ENCODE results near the gene CST9.

CST9 gene

DNA sequence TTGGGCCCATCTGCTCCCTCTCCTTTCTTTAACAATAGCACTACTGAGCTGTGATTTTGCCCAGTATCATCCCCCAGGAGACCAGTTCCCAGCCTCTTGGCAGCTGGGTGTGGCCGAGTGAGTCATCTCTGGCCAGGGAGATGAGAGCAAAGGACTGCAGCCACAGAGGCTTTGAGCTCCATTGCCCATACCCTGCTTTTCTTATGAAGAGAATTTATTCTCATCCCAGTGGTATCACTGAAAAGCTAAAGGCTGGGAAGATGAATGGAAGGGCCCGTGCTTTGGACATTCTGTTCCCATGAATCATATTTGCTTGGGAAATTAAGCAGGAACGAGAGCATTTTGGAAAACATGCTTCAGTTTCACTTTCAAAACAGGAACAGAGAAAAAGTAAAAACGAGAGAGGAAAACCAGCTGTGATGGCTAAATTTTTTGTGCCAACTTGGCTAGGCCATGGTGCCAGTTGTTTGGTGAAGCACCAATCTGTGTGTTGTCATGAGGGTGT lies 17.2 kb upstream of the CST9 start:
- TF ChIP-seq GATA2 (IDR thresholded peaks at IDR 0.05; ENCODE audit: low read depth, low read length) (no peak), GATA3 (IDR thresholded peaks at IDR 0.05; ENCODE audit: low read depth, low read length) (no peak)

DNA sequence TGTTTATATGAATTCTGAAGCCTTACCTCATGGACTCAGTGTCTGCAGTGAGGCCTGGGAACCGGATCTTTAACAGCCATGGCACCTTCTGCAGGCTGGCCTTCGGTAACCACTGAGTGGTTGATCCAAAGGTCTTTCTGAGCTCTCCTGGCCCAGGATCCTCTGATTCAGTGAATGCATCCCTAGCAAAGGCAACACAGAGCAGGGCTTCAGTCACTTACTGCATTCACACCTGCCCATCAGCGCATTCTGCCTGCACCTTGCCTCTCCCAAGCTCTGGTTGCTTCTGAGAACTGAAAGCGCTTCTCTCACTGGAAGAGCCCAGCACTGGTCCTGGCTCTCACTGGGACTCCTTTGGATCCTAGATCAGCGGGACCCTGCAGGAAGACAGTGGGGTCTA lies 8.4 kb upstream of the CST9 start:
- TF ChIP-seq GATA3 (IDR thresholded peaks at IDR 0.05; ENCODE audit: low read depth, low read length): no peak
- TF ChIP-seq GATA2 (IDR thresholded peaks at IDR 0.05; ENCODE audit: low read depth, low read length): no peak

DNA sequence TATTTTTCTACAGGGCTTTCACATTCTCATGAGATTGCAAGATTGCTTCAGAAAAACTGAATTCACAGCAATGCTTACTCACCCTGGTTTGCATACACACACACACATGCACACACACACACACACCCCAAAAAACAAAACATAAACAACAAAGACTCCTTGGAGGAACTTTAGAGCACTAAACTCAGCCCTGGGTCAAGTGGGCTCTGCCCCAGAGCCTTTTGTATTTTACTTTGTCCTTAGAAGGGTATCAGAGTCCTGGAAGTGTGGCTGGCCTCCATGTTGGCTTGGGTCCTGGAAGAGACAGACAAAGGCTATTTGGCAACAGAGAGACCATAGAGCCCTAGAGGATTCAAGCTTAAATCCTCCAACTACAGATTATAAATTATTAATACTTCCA lies 8.0 kb upstream of the CST9 start:
- no peak for TF ChIP-seq GATA3 (IDR thresholded peaks at IDR 0.05; ENCODE audit: low read depth, low read length)
- TF ChIP-seq GATA2 (IDR thresholded peaks at IDR 0.05; ENCODE audit: low read depth, low read length): no peak

DNA sequence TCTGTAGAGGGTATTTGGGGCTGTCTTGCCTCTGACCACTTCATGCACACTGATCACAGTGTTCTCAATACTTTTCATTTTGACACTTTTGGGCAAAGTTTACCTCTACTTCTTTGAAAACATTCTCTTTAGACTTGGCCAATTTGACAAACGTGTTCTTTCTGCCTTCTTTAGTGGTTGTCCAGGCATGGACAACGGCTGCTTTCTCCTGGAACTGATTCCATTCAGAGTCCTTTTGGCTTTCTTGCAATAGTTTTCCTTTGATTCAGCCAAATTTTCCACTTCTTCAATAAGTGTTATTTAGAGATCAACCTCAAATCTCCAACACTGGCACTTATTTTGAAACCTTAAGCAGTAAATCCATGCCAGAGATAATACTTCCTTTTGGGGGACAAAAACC lies 6.7 kb upstream of the CST9 start:
- TF ChIP-seq GATA3 (IDR thresholded peaks at IDR 0.05; ENCODE audit: low read depth, low read length) (no peak), GATA2 (IDR thresholded peaks at IDR 0.05; ENCODE audit: low read depth, low read length) (no peak)

DNA sequence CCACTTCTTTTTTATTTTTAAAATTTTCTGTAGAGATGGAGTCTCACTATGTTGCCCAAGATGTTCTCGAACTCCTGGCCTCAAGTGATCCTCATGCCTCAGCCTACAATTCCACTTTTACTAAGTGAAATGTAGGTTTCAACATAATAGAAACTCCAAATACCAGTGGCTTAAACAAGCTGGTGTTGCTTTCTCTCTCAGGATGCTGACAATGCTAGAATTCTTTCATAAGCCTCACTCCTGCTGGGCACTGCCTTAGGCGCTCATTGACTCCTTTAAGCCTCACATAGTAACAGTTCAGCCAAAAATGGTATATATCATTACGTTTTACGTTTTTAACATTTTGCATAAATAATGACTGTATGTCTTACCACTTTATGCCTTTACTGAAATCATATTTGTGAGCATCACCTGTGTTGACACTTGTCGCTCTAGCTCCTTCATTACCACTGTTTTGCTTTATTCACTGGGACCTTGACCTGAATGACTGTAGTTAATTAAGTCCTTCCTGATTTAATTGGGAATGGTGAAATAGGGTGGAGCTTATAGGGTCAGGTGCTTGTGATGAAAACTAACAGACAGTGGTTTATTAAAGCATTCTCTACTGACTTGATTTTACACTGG lies 3.9 kb upstream of the CST9 start:
- TF ChIP-seq GATA3 (IDR thresholded peaks at IDR 0.05; ENCODE audit: low read depth, low read length) (no peak), GATA2 (IDR thresholded peaks at IDR 0.05; ENCODE audit: low read depth, low read length) (no peak)

DNA sequence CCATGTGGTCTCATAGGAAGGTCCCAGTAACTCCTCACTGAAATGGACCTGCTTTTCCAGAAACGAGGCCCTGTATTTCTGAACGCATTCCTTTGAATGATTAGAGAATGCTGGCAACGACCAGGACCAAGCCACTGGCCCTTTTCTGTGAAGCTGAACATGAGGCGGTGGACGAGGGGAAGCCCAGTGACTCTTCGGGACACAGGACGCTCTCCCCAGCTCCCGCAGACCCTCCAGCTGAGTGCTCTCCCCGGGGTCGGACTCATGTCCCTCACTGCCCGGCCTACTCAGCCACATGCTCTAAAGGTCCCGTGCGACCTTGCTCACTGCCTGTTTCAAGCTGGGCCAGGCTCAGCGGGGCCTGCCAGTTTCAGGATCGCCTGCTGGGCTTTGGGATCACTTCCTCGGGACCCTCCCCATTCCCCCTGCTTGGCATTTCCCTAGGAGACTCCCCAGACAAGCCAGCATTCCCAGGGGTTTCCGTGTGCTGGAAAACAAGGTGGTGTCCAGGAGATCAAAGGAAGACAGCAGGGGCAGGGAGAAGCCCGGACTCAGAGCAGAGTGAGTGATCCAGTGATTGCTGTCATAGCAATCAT lies 2.6 kb upstream of the CST9 start:
- TF ChIP-seq GATA3 (IDR thresholded peaks at IDR 0.05; ENCODE audit: low read depth, low read length): no peak
- TF ChIP-seq GATA2 (IDR thresholded peaks at IDR 0.05; ENCODE audit: low read depth, low read length): no peak

DNA sequence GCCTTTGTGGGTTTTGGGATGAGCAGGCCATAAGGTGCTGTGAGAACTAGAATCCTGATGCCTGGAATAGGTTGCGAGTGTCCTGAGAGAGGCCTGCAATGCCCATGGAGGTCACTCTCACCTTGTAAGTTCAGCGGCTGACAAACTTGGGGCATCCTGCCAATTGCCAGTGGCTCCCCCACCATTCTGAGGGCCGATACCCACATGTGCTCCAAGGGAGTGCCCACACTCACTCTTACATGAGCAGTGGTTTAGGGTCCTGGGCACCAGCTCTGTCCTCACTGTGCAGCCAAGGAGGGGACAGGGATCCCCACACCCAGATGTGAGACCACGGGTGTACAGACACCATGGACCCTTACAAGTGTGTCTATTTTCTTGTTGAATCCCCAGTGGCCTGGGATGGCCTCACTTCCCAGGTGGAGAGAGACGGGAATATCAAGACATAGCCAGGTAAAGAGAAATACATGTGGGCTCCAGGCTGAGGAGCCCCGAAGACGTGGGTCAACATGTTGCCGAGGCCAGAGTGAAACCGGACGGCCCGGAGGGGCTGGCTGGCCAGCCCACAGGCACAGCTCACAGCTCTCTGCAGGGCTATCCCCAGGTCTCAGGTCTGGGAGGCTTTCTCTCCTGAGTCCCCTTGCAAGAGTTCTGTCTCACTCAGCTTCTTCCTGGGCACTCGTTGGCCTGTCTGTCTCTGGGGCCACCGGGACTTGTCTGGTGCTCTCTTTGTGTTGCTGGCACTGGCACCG lies 2.0 kb upstream of the CST9 start:
- TF ChIP-seq GATA2 (IDR thresholded peaks at IDR 0.05; ENCODE audit: low read depth, low read length) (no peak), GATA3 (IDR thresholded peaks at IDR 0.05; ENCODE audit: low read depth, low read length) (no peak)

DNA sequence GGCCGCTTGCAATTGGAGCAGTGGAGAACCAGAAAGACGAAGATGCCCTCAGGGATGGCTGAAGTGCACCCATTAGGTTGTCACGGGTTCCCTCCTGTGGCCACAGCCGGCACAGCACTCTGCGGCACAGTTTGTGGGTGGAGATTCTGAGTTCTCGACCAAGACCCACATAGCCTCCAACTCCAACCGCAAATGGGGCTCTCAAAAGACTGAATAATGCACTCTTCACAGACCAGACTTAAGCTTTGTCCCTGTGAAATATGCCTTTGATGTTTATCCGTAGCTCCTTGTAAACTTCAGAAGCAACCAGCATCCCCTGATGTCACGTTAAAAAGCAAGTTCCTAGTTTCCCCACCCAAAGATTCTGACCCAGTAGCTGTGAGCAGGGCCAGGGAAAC lies 934 bp upstream of the CST9 start:
- TF ChIP-seq GATA3 (IDR thresholded peaks at IDR 0.05; ENCODE audit: low read depth, low read length): no peak
- no peak for TF ChIP-seq GATA2 (IDR thresholded peaks at IDR 0.05; ENCODE audit: low read depth, low read length)

DNA sequence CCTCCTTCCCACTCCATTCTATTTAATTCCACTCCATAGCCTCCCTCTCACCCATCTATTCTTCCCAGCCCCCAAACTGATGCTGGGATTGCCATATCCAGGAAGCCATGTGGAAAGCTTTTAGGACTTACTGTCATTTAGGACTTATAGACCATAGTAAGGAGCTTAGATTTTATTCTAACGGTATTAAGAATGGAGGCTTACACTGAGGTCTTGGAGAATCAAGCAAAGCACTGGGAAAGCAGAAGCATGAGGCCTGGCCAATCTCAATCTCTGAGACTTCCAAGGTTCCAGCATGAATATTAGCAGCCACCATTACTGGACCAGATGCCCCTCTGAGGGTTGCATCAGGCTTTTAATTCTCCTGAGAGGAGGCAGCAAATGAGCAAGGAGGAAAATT lies 1.4 kb downstream of the CST9 start:
- no peak for TF ChIP-seq GATA2 (IDR thresholded peaks at IDR 0.05; ENCODE audit: low read depth, low read length)
- no peak for TF ChIP-seq GATA3 (IDR thresholded peaks at IDR 0.05; ENCODE audit: low read depth, low read length)

DNA sequence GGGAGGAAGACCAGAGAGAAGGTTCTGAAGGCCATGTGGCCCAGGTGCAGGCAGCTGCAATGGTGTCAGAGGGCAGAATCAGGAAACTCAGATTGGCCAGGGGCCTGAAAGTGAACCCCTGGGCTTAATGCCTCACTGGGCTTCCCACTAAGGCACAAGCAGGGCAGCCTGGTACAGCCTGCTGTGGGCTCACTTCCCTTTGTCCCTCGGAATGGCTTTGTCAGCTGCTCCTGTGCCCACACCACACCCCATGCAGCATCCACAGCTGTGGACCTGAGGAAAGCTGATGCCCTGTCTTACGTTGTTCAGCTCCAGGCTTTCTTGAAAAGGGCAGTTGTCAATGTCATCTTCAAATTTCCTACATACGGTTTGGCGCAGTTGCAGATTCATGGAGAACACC lies 2.4 kb downstream of the CST9 start:
- TF ChIP-seq GATA3 (IDR thresholded peaks at IDR 0.05; ENCODE audit: low read depth, low read length) (no peak), GATA2 (IDR thresholded peaks at IDR 0.05; ENCODE audit: low read depth, low read length) (no peak)

DNA sequence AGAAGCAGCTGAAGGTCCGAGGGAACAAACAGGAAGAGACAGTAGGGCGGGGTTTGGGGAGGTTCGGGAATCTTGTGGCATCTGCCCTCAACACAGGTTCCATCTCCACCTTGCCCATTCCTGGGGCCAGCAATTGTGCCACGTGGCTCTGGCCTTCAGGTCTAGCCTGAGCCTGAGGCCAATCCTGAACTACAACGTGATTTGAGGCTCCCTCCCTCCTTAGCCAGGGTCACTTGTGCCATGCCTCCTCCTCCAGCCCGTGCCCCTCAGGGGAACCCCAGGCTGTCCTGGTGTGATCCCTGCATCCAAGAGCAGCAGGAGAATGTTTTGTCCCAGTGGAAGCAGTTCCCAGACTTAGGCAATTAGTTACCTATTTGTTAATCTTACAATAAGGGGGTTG lies 3.0 kb downstream of the CST9 start:
- TF ChIP-seq GATA2 (IDR thresholded peaks at IDR 0.05; ENCODE audit: low read depth, low read length): no peak
- TF ChIP-seq GATA3 (IDR thresholded peaks at IDR 0.05; ENCODE audit: low read depth, low read length): no peak

DNA sequence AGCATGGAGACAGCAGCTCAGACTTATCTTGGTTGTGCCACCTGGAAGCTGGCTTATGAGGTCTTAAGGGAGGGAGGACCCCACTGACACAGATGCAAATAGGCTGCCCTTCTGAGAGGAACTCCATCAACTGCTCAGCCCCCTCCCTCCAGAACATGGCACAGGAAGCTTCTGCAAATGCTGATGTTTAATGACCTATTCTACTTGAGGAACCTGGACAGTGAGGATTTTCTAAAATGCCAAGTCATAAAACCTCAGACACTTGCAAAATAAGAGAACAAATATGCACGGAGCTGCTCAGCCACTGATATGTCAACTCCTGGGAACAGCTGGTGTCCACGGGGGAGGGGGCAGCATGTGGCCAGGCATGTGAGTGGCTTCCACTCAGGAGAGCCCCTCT lies 3.5 kb downstream of the CST9 start:
- TF ChIP-seq GATA2 (IDR thresholded peaks at IDR 0.05; ENCODE audit: low read depth, low read length) (no peak), GATA3 (IDR thresholded peaks at IDR 0.05; ENCODE audit: low read depth, low read length) (no peak)

DNA sequence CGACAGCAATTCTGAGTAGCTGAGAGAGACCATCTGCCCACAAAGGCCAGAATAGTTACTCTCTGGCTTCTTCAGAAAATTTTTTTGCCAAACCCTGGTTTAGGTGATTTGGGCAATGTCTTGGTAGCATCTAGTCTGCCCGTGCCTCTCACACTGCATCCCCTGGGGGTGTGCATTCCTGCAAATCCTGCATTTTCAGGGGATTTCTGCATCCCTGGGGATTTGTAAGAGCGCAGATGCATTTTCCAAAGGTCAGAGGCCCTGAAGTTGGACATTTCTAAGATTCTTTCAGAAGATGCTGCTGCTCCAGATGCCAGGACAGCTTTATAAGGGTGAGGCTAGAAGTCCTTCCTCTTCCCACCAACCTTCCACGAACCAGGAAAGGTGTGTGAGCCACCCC lies 4.0 kb downstream of the CST9 start:
- TF ChIP-seq GATA2 (IDR thresholded peaks at IDR 0.05; ENCODE audit: low read depth, low read length) (no peak), GATA3 (IDR thresholded peaks at IDR 0.05; ENCODE audit: low read depth, low read length) (no peak)

DNA sequence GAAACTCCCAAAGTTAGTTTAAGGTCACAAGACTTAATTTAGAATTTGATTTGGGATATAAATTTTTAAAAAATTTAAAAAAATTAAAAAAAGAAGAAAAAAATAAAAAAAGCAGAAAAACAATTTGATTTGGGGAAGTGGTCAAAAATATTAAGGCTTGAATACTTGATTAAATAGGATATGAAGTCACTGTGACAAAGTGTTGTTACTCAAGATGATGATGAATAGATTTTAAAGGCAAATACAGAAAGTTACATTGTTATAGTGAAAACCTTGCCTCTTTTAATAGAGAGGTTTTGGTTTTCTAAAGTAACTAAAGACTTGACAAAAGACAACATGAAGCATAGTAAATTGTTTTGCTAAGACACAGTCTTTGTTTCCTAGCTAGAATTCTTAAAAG lies 7.2 kb downstream of the CST9 start:
- no peak for TF ChIP-seq GATA2 (IDR thresholded peaks at IDR 0.05; ENCODE audit: low read depth, low read length)
- no peak for TF ChIP-seq GATA3 (IDR thresholded peaks at IDR 0.05; ENCODE audit: low read depth, low read length)
